DND-41 (cell line): ENCODE data around the gene SRC.

Experiments
- ATAC-seq: fragments of 200-7000 bp; cut with Tn5 transposase; 3 replicates; pipeline ENCODE4 v1.9.1; 2021; ENCODE audit warnings: low read depth; ENCODE audit not compliant: insufficient read depth
- DNase-seq: peaks from one replicate; pipeline ENCODE4 v3.0.0-alpha.2; 2020
- H2AFZ ChIP-seq: 2 replicates; pipeline ENCODE4 v1.6.0; 2012; ENCODE audit warnings: low read depth, low read length
- H3K27ac ChIP-seq: 2 replicates; pipeline ENCODE4 v1.5.1; 2012; ENCODE audit warnings: low read length, inconsistent platforms
- H3K27me3 ChIP-seq: fragments of 200-600 bp; sonication (generic); 2 replicates; pipeline ENCODE4 v1.6.0; 2012; ENCODE audit warnings: low read length, mild to moderate bottlenecking, inconsistent platforms; ENCODE audit not compliant: insufficient read depth, poor library complexity
- H3K36me3 ChIP-seq: 2 replicates; pipeline ENCODE4 v1.5.1; 2012; ENCODE audit warnings: low read length, inconsistent platforms; ENCODE audit not compliant: insufficient read depth
- H3K4me1 ChIP-seq: 2 replicates; pipeline ENCODE4 v1.5.1; 2012; ENCODE audit warnings: mild to moderate bottlenecking, low read length; ENCODE audit not compliant: insufficient read depth
- H3K4me2 ChIP-seq: 2 replicates; pipeline ENCODE4 v1.6.0; 2012; ENCODE audit warnings: mild to moderate bottlenecking, moderate library complexity, low read length, inconsistent platforms; ENCODE audit not compliant: insufficient read depth
- H3K4me3 ChIP-seq, 2 experiments: fragments of 200-600 bp in 1 of 2; shearing (Covaris generic) in 1 of 2; 2 replicates each; pipeline ENCODE4 v1.5.1; 2012 to 2016; ENCODE audit warnings: inconsistent platforms in 2 of 2, low read length in 2 of 2, mild to moderate bottlenecking in 2 of 2, low read depth in 1 of 2, moderate library complexity in 1 of 2
- H3K79me2 ChIP-seq: 2 replicates; pipeline ENCODE4 v1.6.0; 2012; ENCODE audit warnings: low read length, inconsistent platforms; ENCODE audit not compliant: insufficient read depth
- H3K9ac ChIP-seq: 2 replicates; pipeline ENCODE4 v1.6.0; 2012; ENCODE audit warnings: low read depth, mild to moderate bottlenecking, inconsistent platforms, low read length, moderate library complexity
- H3K9me3 ChIP-seq: 2 replicates; pipeline ENCODE4 v1.5.1; 2012; ENCODE audit warnings: low read length, moderate library complexity, mild to moderate bottlenecking, inconsistent platforms; ENCODE audit not compliant: insufficient read depth, severe bottlenecking
- H4K20me1 ChIP-seq: 2 replicates; pipeline ENCODE4 v1.6.0; 2012; ENCODE audit warnings: low read length; ENCODE audit not compliant: insufficient read depth
- EZH2 ChIP-seq: IDR thresholded peaks from 3 replicates; pipeline ENCODE4 v1.6.1; 2012; ENCODE audit warnings: borderline replicate concordance, low read depth, mild to moderate bottlenecking, moderate library complexity, low read length, inconsistent platforms; ENCODE audit not compliant: severe bottlenecking
- TF ChIP-seq, protein P1 (sequence below): IDR thresholded peaks from 2 replicates; pipeline ENCODE4 v1.5.1; 2012; ENCODE audit warnings: borderline replicate concordance, low read length, moderate library complexity, mild to moderate bottlenecking; ENCODE audit not compliant: poor library complexity, severe bottlenecking; ENCODE audit errors: extremely low read depth

The SRC gene

DNA sequence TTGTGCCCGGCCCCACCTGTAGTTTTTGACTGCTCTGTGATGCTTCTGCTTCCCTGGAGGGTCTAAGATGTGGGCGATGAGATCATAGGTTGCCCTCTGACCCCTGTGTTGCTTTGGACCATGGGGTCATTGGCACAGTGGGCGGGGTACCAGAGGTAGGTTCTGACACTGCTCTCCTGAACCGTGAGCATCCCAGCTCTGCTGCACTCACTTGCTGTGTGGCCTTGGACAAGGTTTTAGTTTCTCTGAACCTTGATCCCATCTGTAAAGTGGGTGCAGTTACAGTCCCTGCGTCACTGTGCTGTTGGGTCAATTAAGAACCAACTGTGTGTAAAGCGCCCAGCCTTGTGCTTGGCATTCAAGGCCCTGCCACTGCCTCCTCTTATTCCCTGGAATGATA is 30.9 kb downstream of the SRC start:
- Histone ChIP-seq H3K4me2 (no peak overlapping the region), H4K20me1 (no peaks in the 10 kb centered on the region), H3K4me1 (no peaks in the 10 kb centered on the region), H2AFZ (no peak overlapping the region), H3K36me3 (no peaks in the 10 kb centered on the region), H3K79me2 (no peaks in the 10 kb centered on the region), H3K9me3 (no peaks in the 10 kb centered on the region), H3K9ac (no peak overlapping the region), H3K4me3 (no peak overlapping the region), H3K27ac (no peak overlapping the region), H3K27me3 (no peaks in the 10 kb centered on the region)
- TF ChIP-seq, protein P1, sequence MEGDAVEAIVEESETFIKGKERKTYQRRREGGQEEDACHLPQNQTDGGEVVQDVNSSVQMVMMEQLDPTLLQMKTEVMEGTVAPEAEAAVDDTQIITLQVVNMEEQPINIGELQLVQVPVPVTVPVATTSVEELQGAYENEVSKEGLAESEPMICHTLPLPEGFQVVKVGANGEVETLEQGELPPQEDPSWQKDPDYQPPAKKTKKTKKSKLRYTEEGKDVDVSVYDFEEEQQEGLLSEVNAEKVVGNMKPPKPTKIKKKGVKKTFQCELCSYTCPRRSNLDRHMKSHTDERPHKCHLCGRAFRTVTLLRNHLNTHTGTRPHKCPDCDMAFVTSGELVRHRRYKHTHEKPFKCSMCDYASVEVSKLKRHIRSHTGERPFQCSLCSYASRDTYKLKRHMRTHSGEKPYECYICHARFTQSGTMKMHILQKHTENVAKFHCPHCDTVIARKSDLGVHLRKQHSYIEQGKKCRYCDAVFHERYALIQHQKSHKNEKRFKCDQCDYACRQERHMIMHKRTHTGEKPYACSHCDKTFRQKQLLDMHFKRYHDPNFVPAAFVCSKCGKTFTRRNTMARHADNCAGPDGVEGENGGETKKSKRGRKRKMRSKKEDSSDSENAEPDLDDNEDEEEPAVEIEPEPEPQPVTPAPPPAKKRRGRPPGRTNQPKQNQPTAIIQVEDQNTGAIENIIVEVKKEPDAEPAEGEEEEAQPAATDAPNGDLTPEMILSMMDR, result no peak
- no peak for TF ChIP-seq EZH2
- DNase-seq (no peak), ATAC-seq (no peak)

DNA sequence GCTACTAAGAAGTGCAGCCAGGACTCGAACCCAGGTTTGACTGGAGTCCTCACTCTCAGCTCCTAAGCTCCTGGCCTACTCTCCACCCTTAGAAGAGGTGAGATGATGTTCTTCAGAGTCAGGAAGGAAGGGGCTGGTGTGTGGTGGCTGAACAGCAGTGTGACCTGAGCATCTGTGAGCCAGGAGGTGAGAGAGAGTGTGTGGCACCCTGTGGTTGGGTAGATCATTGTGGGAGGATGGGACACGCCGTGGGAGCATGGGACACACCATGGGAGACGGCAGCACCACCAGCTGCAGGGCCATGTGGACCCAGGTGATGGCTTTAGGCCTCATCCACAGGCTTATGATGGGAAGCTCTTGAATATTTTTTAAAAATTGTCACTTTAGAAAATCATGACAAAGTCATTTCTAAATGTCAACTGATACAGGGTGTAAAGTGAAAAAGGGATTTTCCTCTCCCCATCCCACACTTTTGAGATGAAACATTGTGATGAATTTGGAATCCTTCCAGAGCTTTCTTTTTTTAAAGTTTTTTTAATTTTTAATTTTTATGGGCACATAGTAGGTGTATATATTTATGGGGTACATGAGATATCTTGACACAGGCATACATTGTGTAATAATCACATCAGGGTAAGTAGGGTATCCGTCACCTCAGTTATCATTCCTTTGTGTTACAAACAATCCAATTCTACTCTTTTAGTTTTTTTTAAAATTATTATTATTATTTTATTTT is 31.6 kb downstream of the SRC start:
- H3K4me2 ChIP-seq, result no peak overlapping the region
- H2AFZ ChIP-seq, result no peak overlapping the region
- peaks cover 2% of the 10 kb centered on the region; the same call in 1 of the 2 replicates for H4K20me1 ChIP-seq
- H3K27ac ChIP-seq, result no peak overlapping the region
- ATAC-seq (peak; percentile 37; the same call in 1 of the 3 replicates), DNase-seq (no peak)
- TF ChIP-seq, protein P1, result no peak
- TF ChIP-seq EZH2, result no peak
- no peaks in the 10 kb centered on the region for H3K4me1 ChIP-seq
- H3K27me3 ChIP-seq, result no peaks in the 10 kb centered on the region
- H3K9me3 ChIP-seq, result no peaks in the 10 kb centered on the region
- no peaks in the 10 kb centered on the region for H3K36me3 ChIP-seq
- no peak overlapping the region for H3K4me3 ChIP-seq
- H3K79me2 ChIP-seq, result no peaks in the 10 kb centered on the region
- H3K9ac ChIP-seq, result no peak overlapping the region

DNA sequence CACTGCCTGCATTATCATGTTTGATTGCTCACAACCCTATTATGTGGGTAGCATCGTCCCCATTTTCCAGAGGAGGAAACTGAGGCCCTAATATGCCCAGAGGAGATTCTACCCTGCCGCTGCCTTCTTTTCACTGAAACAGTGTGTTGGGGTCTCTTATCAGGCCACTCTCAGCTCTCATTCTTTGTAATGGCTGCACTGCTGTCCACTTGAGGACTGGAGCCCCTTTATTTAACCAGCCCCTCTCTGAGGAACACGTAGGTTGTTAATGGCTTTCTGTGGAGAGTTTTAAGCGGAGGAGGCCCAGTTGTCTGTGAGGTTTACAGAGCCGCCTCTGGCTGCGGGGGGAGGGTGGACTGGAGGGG is 32.5 kb downstream of the SRC start:
- no peaks in the 10 kb centered on the region for H3K36me3 ChIP-seq
- no peak overlapping the region for H3K4me2 ChIP-seq
- H3K79me2 ChIP-seq, result no peaks in the 10 kb centered on the region

More for the DNA sequence above, 32.5 kb downstream of the SRC start:
- Histone ChIP-seq H2AFZ (no peak overlapping the region), H3K4me1 (no peaks in the 10 kb centered on the region), H3K27me3 (no peaks in the 10 kb centered on the region), H4K20me1 (peaks cover 2% of the 10 kb centered on the region), H3K4me3 (no peak overlapping the region), H3K9me3 (no peaks in the 10 kb centered on the region), H3K27ac (no peak overlapping the region), H3K9ac (no peak overlapping the region)
- TF ChIP-seq, protein P1, result no peak
- no peak for TF ChIP-seq EZH2
- DNase-seq (no peak), ATAC-seq (no peak)
